NCI-H510A (cell line): Measurements from ENCODE around the gene UGT1A6.
A peak's percentile ranks its signal among the peaks of the same experiment; 100 is the strongest.
"Not testable (repeated sequence)": the region's sequence is repeated elsewhere in the genome, so short reads cannot be mapped to it uniquely, and the experiment has no call there.

Experiments
- DNase-seq: peaks from one replicate; lab custom pipeline; 2025; lab: John Stamatoyannopoulos, UW

The UGT1A6 gene

GRCh38 chr2:233686928-233687327, 5.8 kb upstream of the UGT1A6 start:
- no peak for DNase-seq

- DNase-seq = no peak
Measured at GRCh38 chr2:233688341-233688740, 4.3 kb upstream of the UGT1A6 start.

GRCh38 chr2:233689031-233689430, 3.7 kb upstream of the UGT1A6 start:
- no peak for DNase-seq

DNA sequence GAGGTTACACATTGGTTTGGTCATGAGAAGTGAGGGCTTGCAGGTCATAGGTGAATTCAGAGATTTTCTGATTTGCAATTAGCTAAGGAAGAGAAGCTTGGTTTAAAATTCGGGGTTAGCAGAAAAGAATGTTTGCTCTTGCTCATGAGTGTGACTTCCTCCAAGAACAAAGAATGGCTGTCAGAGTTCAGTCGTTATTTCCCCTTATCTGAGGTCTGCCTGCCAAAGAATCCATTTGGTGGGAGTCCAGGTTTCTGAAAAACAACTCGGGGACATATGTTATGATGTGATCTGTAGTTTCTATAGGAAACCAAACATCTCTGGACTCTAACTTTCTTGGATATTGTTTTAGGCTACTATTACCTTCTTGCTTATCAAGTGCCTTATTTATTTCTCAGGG, 3.2 kb upstream of the UGT1A6 start:
- no peak for DNase-seq

DNA sequence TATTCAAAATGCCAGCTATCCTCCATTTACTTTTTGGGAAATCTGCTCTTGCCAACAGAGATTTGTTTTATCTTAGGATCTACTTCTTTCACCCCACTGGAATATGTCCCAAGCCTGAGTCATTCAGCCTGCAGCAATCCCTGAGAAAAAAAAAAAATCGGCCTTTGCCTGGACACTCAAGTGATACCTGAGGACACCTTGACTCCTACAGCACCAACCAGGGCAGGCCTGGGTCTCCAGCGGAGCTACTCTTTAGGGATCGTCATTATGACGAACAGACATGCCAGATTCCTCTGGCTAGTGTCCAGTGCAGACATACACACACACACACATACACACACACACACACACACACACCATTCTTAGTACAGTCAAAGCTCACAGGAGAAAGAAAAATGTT, 2.2 kb upstream of the UGT1A6 start:
- no peak for DNase-seq

GRCh38 chr2:233691443-233692433, 952 bp upstream of the UGT1A6 start:
- no peak for DNase-seq

DNA sequence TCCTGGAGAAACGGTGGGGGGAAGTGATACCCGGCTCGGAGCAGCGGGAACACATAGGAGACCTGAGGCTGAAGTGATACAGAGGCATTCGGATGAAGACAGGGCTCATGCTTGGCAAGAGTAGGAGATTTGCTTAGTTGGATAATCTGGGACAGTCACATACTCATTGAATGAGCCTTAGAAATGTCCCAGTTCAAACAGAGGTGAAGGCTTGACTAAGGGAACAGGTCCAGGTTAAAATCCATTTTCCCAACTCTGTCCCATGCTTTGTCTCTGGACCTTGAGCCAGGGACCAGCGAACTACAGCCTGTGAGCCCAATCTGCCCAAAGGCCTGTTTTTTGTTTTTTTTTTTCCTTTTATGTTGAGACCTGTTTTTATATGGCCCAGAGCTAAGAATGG, 1.3 kb downstream of the UGT1A6 start:
- no peak for DNase-seq

DNA sequence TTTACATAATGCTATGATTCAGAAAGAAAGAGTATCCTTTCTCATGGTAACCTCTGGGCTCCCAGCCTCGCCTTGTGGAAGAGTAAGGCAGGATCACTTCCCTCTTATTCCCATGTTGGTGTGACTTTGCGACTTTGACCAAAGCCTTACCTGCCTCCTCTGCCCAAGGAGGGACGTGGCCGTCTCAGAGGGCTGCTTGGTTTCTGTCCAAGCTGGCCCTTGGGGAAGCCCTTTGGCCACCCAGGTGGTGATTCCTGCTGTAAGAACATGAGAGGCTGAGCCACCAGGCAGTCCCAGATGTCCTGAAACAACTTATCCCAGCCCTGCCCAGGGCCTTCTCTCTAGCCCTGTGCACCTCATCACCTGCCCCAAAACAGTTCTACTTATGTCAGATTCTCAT, 6.0 kb downstream of the UGT1A6 start:
- DNase-seq = no peak

DNA sequence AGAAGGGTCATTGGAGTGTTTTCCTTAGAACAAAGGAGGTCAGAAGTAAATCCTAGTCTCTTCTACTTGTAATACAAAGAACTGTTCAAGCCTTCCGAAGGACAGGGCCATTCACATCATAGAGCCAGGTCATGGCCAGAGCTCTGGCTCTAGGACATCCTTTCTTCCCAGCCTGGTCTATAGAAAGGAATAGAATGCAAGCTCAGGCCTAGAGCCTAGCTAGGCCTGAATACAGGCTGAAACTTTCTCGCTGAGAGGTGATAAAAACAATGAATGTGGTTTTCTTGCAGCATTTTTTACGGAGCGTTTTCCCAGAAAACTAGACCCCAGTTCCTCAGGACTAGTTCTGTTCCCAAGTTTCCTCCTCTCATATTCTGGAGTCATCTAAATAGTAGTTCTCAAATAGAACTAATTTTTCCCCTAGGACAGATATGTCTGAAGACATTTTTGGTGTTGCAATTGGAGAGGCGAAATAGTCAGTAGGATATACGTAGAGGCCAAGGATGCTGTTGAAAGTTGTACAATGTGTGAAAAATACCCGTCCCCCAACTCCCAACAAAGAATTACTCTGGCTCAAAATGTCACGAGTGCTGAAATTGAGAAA, 6.8 kb downstream of the UGT1A6 start:
- no peak for DNase-seq

DNA sequence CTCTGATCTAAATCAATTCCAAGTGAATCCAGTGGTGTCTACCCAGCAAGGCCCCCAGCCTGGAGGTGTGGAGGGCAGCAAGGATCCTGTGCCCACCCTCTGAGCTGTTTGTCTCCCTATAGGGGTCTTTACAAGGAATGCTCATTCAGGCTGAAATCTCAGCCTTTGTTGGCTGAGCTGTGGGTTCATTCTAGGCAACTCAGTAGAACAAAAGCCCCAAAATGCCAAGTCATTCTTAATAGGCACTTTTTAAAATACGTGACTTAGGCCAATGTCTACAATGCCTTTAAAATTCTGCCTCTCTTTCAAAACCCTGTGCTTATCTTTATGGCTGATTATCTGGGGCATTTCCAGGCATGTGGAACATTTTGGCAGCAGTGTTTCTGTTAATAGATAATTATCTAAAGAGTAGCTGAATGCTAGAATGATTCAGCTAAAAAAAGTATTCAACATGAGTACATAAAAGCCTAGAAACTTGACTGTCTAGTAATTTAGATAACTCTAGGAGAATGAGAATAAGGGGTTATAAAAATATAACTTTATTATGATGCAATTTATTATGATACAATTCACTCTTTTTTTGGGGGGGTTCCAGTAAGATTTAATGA, 7.4 kb downstream of the UGT1A6 start:
- DNase-seq = no peak

- not testable (repeated sequence) for DNase-seq
Measured at GRCh38 chr2:233700842-233701241, 8.2 kb downstream of the UGT1A6 start.

DNA sequence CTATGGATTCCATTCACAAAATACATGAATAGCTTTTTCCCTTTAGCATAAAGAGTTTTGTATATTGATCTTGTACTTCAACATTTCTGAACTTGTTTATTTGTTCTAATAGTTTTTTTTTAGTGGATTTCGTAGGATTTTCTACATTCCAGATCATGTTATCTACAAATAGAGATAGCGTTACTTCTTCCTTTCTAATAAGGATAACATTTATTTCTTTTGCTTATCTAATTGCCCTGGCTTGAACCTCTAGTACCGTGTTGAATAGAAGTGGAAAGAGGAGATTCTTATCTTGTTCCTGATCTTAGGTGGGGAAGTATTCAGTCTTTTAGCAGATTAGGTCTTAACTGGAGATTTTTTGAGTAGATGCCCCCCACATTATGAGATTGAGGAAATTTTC, 9.5 kb downstream of the UGT1A6 start:
- no peak for DNase-seq

DNA sequence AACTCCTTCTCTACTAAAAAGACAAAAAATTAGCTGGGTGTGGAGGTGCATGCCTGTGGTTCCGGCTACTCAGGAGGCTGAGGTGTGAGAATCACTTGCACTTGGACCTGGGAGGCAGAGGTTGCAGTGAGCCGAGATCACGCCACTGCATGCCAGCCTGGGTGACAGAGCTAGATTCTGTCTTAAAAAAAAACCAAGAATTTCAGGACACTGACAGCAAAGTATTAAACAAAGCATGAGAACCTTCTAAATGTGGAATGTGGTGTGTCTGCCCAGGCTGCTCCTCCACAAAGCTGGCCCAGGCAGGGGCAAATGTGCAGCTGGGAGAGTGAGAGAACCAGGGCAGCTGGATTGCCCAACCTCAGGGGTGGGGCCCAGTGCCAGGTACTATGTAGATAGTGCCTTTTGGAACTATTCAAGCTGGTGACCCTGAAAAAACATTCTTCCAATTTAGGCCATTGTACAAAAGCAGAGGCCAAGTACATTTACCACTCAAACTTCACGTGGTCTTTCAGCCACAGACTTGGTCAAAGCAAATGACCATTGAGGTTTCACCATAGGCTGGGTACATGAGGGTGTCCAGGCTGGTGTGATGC, 13.3 kb downstream of the UGT1A6 start:
- no peak for DNase-seq

- no peak for DNase-seq
Measured at GRCh38 chr2:233706720-233707119, 14.0 kb downstream of the UGT1A6 start.

GRCh38 chr2:233707940-233708644, 15.4 kb downstream of the UGT1A6 start:
- no peak for DNase-seq

DNA sequence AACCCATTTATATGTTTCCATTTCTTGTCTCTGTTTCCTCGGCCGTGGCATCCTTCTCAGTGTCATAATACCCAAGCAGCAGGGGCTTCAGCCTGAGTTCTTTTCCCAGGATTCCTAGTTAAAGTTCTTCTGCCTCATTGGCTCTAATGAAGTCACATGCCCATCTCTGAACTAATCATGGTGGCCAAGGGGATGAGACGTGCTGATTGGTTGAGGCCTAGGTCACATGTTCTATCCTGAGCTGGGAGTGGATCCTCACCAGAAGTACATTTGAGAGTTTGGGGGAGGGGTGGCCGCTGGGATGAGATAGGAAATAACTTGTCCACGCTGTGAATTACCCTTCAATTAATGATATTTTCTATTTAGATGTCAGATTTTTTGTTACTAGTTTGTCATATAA, 16.3 kb downstream of the UGT1A6 start:
- no peak for DNase-seq

DNA sequence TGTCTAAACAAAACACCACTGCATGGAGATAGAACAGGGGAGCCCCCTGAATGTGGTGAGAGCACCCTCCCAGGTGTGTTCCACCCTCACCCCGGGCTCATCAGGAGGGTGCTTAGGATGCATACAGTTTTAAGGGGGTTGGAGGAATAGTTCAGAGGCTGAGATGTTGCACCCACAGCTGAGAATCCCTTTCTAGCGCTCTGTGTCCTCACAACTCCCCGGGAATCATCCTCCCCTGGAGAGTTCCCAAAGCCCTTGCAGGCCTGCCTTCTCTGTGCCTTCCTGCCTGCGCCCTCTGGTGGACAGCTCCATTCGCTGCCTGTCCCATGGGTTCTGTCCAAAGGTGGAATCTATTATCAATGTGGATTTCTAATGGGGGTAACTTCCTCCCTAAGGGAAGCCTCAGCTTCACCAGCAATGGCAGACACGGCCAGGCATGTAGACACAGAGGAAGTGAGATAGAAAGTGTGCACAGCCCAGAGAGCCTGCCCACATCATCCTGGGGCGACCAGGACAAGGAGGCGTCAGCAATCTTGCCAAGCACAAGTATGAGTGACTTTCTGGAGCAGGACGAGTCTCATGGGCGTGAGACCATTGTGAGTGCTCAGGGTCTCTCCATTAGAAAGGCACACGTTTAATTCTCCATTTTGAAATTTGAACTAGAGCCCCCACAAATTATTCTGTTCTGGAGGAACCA, 18.8 kb downstream of the UGT1A6 start:
- DNase-seq = peak; percentile 70

- DNase-seq = no peak
Measured at GRCh38 chr2:233712611-233713261, 20.0 kb downstream of the UGT1A6 start, which contains the start of gene UGT1A5. TSS of gene UGT1A5 (plus strand) at chr2:233712907. CDS start at chr2:233712992, 85 bp downstream.

- no peak for DNase-seq
Measured at GRCh38 chr2:233713262-233713615, 20.5 kb downstream of the UGT1A6 start.

DNA sequence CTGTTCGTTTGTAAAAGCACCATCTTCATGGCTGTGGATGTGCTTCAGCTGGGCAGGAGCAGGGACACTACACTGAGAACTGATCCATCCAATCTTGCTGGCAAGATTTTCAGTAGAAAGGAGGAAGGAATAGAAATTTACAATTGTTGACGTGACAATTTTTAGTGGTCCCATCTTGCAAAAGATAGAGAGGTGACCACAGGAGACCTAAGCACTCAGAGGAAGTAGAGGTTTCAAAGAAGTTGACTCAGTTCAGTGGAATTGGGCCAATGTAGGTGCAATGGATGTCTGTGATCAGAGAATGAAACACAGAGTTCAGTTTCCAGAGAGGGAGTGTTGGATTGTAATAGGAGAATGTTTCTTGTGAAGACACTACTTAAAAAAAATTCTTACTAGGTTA, 21.4 kb downstream of the UGT1A6 start:
- no peak for DNase-seq

DNA sequence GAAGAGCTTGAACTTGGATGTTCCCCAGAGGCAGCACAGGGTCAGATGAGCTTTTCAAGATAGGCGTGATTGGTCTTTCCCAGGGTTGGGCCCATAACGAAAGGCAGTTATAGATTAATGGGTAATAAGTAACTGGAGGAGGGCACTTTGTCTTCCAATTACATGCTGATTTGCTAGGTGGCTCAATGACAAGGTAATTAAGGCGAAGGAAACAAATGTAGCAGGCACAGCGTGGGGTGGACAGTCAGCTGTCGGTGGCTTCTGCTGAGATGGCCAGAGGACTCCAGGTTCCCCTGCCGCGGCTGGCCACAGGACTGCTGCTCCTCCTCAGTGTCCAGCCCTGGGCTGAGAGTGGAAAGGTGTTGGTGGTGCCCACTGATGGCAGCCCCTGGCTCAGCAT, 25.9 kb downstream of the UGT1A6 start, which contains the start of gene UGT1A4:
Gene UGT1A4 (plus strand): TSS at position 185 of the 400 bp plus-strand sequence. CDS start 85 bp downstream, at position 270.
- DNase-seq = no peak
